Bronchus fibroblast of lung (primary cell): ENCODE data around the gene RDH13. TPM values are rescaled to one million over a fixed set of nuclear protein-coding genes. Genes with fewer than 3 reads are reported as not detected.

Experiments used
- total RNA-seq: library from RNA; depleted of rRNA; stranded (reverse); fragments of >200 nt; gene quantifications from 2 replicates; pipeline ENCODE4 v1.2.3, GENCODE V29; 2015

The RDH13 gene, protein sequence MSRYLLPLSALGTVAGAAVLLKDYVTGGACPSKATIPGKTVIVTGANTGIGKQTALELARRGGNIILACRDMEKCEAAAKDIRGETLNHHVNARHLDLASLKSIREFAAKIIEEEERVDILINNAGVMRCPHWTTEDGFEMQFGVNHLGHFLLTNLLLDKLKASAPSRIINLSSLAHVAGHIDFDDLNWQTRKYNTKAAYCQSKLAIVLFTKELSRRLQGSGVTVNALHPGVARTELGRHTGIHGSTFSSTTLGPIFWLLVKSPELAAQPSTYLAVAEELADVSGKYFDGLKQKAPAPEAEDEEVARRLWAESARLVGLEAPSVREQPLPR
- total RNA-seq, result 6.4 and 8.4 TPM in 2 replicates

DNA sequence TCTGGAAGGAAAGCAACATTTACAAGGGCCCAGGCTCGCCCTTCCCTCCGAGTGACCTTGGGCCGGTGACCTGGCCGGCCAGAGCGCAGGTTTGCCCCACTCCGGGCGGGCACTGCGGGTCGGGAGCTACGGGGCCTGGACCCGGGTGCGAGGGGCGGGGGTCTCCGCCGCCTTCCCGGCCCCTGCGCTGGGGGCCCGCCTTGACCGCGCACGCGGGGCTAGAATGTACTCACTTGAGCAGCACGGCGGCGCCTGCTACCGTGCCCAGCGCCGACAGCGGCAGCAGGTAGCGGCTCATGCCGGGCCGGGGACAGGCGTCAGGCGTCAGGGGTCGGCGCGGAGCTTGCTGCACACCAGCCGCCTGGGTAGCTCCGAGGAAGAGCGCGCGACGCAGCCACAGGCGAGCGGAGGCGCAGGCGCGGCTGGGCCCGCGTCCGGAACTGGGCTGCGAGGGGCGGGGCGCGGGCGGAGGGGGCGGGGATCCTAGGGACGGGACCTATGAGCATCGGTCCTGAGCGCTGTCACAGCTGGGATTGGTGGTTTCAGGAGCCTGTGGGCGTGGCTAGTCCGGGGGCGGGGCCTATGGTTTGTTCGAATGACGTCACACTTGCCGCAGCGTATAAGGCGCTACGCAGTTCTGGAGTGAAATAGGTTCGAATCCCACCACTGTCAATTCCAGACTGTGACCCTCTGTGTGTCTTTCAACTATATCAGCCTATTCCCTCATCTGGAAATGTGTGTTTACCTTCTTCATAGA is at the start of gene RDH13:
Gene RDH13 (minus strand): TSS at position 414 of the 757 bp plus-strand sequence. CDS start 116 bp downstream, at position 298.

DNA sequence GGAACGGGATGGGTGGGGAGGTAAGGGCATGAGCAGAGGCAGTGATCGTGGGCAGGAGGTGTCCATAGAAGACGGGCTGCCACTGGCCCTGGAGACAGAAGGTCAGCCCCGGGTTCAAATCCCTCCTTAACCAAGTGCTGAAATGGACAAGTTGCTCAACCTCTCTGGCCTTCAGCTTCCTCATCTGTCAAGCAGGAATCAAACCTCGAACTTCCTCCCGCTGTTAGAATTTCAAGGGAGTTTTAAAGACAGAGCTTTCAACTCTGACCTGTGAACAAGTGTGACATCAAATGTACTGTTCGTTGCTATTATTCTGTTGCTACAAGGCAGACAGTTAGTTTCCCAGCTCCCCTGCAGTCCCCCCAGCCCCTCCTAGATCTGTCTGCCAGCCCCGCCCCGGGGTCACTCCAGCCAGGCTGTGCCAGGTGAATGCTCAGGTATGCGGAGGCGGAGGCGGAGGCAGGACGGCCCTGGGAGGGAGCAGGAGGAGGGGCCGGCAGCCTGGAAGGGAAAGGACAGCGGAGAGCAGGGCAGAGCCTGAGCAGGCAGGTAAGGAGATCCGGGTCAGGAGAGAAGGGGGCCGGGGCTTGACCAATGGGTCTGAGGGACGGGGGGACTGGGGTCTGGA is 12.5 kb upstream of the RDH13 start, which contains the start of gene EPS8L1:
Gene EPS8L1 (plus strand): TSS at position 499 of the 628 bp plus-strand sequence. CDS start 576 bp downstream, outside the sequence.

Other genes starting within 250 kb of the RDH13 start
- not detected in 2 replicates for gene KIR3DL1, start 246.7 kb downstream of the RDH13 start, total RNA-seq
- not detected in 2 replicates for gene KIR2DS4, start 230.5 kb downstream of the RDH13 start, total RNA-seq
- gene KIR3DL2, start 212.7 kb downstream of the RDH13 start, total RNA-seq, result not detected in 2 replicates
- gene FCAR, start 188.9 kb downstream of the RDH13 start, total RNA-seq, result not detected in 2 replicates
- gene NCR1, start 157.0 kb downstream of the RDH13 start, total RNA-seq, result not detected in 2 replicates
- gene NLRP7, start 115.6 kb downstream of the RDH13 start, total RNA-seq, result not detected in 2 replicates
- under 0.01 and 0.34 TPM in 2 replicates for gene NLRP2, start 96.8 kb downstream of the RDH13 start, total RNA-seq
- not detected in 2 replicates for gene GP6, start 24.9 kb downstream of the RDH13 start, total RNA-seq
- 4.9 and 5.9 TPM in 2 replicates for gene EPS8L1, start 12.7 kb upstream of the RDH13 start, total RNA-seq
- 55.5 and 57.8 TPM in 2 replicates for gene PPP1R12C, start 54.5 kb upstream of the RDH13 start, total RNA-seq
- 0.34 and 0.89 TPM in 2 replicates for gene TNNT1, start 86.1 kb upstream of the RDH13 start, total RNA-seq
- gene TNNI3, start 94.6 kb upstream of the RDH13 start, total RNA-seq, result not detected in 2 replicates
- 0.15 and 0.34 TPM in 2 replicates for gene DNAAF3, start 103.5 kb upstream of the RDH13 start, total RNA-seq
- not detected in 2 replicates for gene SYT5, start 117.1 kb upstream of the RDH13 start, total RNA-seq
- 0.74 and 1.0 TPM in 2 replicates for gene PTPRH, start 146.4 kb upstream of the RDH13 start, total RNA-seq
- gene TMEM86B, start 165.6 kb upstream of the RDH13 start, total RNA-seq, result 0.84 and 1.2 TPM in 2 replicates
- gene PPP6R1, start 195.9 kb upstream of the RDH13 start, total RNA-seq, result 30.8 and 31.7 TPM in 2 replicates
- gene HSPBP1, start 217.0 kb upstream of the RDH13 start, total RNA-seq, result 51.3 and 58.7 TPM in 2 replicates
- gene BRSK1, start 220.8 kb upstream of the RDH13 start, total RNA-seq, result 4.9 and 5.8 TPM in 2 replicates